HL-60/S4 (cell line): ENCODE measurements around the gene CFAP74.

Experiments
- in situ Hi-C: fragments of 300-500 bp; cut with MboI; formaldehyde crosslinking; loops from 2 replicates; pipeline ENCODE4 v1.14.3; 2022; ENCODE audit warnings: low sequenced_read_pairs

The CFAP74 gene

GRCh38 chr1:1956586-1957532 lies 46.7 kb downstream of the CFAP74 start:
- in situ Hi-C loops = no loop called here

GRCh38 chr1:1956101-1956500 lies 47.5 kb downstream of the CFAP74 start:
- in situ Hi-C loops = no loop called here

GRCh38 chr1:1955621-1956094 lies 47.9 kb downstream of the CFAP74 start:
- in situ Hi-C loops = no loop called here

- in situ Hi-C loops = no loop called here
Observed at GRCh38 chr1:1954831-1955441, 48.6 kb downstream of the CFAP74 start.

GRCh38 chr1:1954015-1954414 lies 49.6 kb downstream of the CFAP74 start:
- in situ Hi-C loops = no loop called here

- in situ Hi-C loops = no loop called here
Observed at GRCh38 chr1:1950940-1951339, 52.6 kb downstream of the CFAP74 start.

- in situ Hi-C loops = no loop called here
Observed at GRCh38 chr1:1948783-1949182, 54.8 kb downstream of the CFAP74 start.

- in situ Hi-C loops = no loop called here
Observed at GRCh38 chr1:1947493-1947892, 56.1 kb downstream of the CFAP74 start.

GRCh38 chr1:1946540-1946939 lies 57.0 kb downstream of the CFAP74 start:
- in situ Hi-C loops = no loop called here

- in situ Hi-C loops = no loop called here
Observed at GRCh38 chr1:1945782-1946393, 57.7 kb downstream of the CFAP74 start.

- in situ Hi-C loops = no loop called here
Observed at GRCh38 chr1:1943834-1944570, 59.6 kb downstream of the CFAP74 start.

- in situ Hi-C loops = no loop called here
Observed at GRCh38 chr1:1942753-1943656, 60.6 kb downstream of the CFAP74 start.

- in situ Hi-C loops = no loop called here
Observed at GRCh38 chr1:1941868-1942752, 61.5 kb downstream of the CFAP74 start.

- in situ Hi-C loops = no loop called here
Observed at GRCh38 chr1:1941211-1941841, 62.3 kb downstream of the CFAP74 start.

- in situ Hi-C loops = no loop called here
Observed at GRCh38 chr1:1940123-1940425, 63.5 kb downstream of the CFAP74 start.

- in situ Hi-C loops = no loop called here
Observed at GRCh38 chr1:1939296-1940122, 64.1 kb downstream of the CFAP74 start.

GRCh38 chr1:1938613-1939295 lies 64.8 kb downstream of the CFAP74 start:
- in situ Hi-C loops = no loop called here
